AG04450 (cell line): ENCODE measurements around the gene NMRAL1. TPM values are rescaled to one million over a fixed set of nuclear protein-coding genes. Genes with fewer than 3 reads are reported as not detected.

Experiments used
- CTCF ChIA-PET: fragments of 300-600, 350-600 bp; formaldehyde crosslinking; extraction: SDS; loops from one replicate; lab custom pipeline; 2022; ENCODE audit warnings: antibody characterized with exemption, inconsistent platforms; lab: Charles Lee
- POLR2A ChIA-PET: fragments of 350-600 bp; formaldehyde crosslinking; extraction: SDS; loops from one replicate; lab custom pipeline; 2021; ENCODE audit warnings: antibody characterized with exemption, inconsistent platforms; lab: Yijun Ruan, JAX
- DNase-seq: peaks from one replicate; pipeline ENCODE4 v3.0.0-alpha.2; 2011; ENCODE audit warnings: low read depth, low spot score
- H3K27ac ChIP-seq: one replicate; pipeline ENCODE4 v1.5.1; 2012; ENCODE audit warnings: low read depth, low read length, control low read depth
- H3K27me3 ChIP-seq: one replicate; pipeline ENCODE4 v1.6.0; 2012; ENCODE audit warnings: low read length; ENCODE audit not compliant: control insufficient read depth, insufficient read depth
- H3K4me3 ChIP-seq: 2 replicates; pipeline ENCODE4 v1.5.1; 2011; ENCODE audit warnings: mild to moderate bottlenecking, low read depth, low read length, control low read depth
- H3K9me3 ChIP-seq: 2 replicates; pipeline ENCODE4 v1.5.1; 2012; ENCODE audit warnings: low read length; ENCODE audit not compliant: control insufficient read depth, insufficient read depth
- CTCF ChIP-seq: IDR thresholded peaks from 2 replicates; pipeline ENCODE4 v1.5.1; 2011; ENCODE audit warnings: low read depth, low read length, control low read depth, inconsistent platforms
- polyA plus RNA-seq: library from polyadenylated mRNA; depleted of rRNA; stranded (reverse); fragments of >200 nt; gene quantifications from 2 replicates; pipeline ENCODE4 v1.2.3, GENCODE V29; 2011

The NMRAL1 gene
- polyA plus RNA-seq, 1 experiment = 26.3 TPM

- ChIA-PET POLR2A (no interaction called here), CTCF (no interaction called here)
- DNase-seq = no peak
- Histone ChIP-seq H3K27ac (no peak overlapping the region), H3K27me3 (no peaks in the 10 kb centered on the region), H3K4me3 (no peak overlapping the region), H3K9me3 (no peaks in the 10 kb centered on the region; the same call in 1 of the 2 replicates)
- no peak for TF ChIP-seq CTCF
Measured at GRCh38 chr16:4465977-4466779, 8.2 kb downstream of the NMRAL1 start.

GRCh38 chr16:4463522-4464163 lies 10.8 kb downstream of the NMRAL1 start:
- H3K27me3 ChIP-seq = no peaks in the 10 kb centered on the region
- ChIA-PET CTCF (interaction anchor here (1.2 kb wide), 1 partner anchor 87 kb away, joined by 3 read pairs; no protein-coding TSS in a partner anchor), POLR2A (interaction anchor here (0.6 to 1.2 kb wide), 2 partner anchors 11 to 21 kb away, joined by 3 to 7 read pairs; partner anchors contain the start of gene NMRAL1)
- peak overlapping the region; percentile 75 for H3K27ac ChIP-seq
- no peak overlapping the region for H3K4me3 ChIP-seq
- no peak for DNase-seq
- no peak for TF ChIP-seq CTCF
- no peaks in the 10 kb centered on the region; the same call in 1 of the 2 replicates for H3K9me3 ChIP-seq

- no peak for DNase-seq
- H3K9me3 ChIP-seq = no peaks in the 10 kb centered on the region; the same call in 1 of the 2 replicates
- H3K4me3 ChIP-seq = no peak overlapping the region
- no peak overlapping the region for H3K27ac ChIP-seq
- POLR2A ChIA-PET = no interaction called here
- no peak for TF ChIP-seq CTCF
- CTCF ChIA-PET = interaction anchor here (1.3 kb wide), 1 partner anchor 34 kb away, joined by 3 read pairs; no protein-coding TSS in a partner anchor
- H3K27me3 ChIP-seq = no peaks in the 10 kb centered on the region
Measured at GRCh38 chr16:4461250-4462085, 13.0 kb downstream of the NMRAL1 start.

GRCh38 chr16:4460936-4461249 lies 13.5 kb downstream of the NMRAL1 start:
- ChIA-PET CTCF (no interaction called here), POLR2A (no interaction called here)
- H3K27me3 ChIP-seq = no peaks in the 10 kb centered on the region
- no peak for DNase-seq
- H3K4me3 ChIP-seq = no peak overlapping the region
- no peak for TF ChIP-seq CTCF
- no peaks in the 10 kb centered on the region; the same call in 1 of the 2 replicates for H3K9me3 ChIP-seq
- no peak overlapping the region for H3K27ac ChIP-seq
